ACHN (cell line): ENCODE results near the gene ARHGAP35.
"Not testable (repeated sequence)": the region's sequence is repeated elsewhere in the genome, so short reads cannot be mapped to it uniquely, and the experiment has no call there.

Experiments
- DNase-seq: peaks from one replicate; pipeline ENCODE4 v3.0.0-alpha.2; 2015
- in situ Hi-C: cut with HindIII; loops from 2 replicates; pipeline ENCODE4 v1.10.0; 2017; ENCODE audit warnings: low sequenced_read_pairs, low pct_ligation_motif_present, low pct_unique_long_range_greater_than_20kb

Gene ARHGAP35

DNA sequence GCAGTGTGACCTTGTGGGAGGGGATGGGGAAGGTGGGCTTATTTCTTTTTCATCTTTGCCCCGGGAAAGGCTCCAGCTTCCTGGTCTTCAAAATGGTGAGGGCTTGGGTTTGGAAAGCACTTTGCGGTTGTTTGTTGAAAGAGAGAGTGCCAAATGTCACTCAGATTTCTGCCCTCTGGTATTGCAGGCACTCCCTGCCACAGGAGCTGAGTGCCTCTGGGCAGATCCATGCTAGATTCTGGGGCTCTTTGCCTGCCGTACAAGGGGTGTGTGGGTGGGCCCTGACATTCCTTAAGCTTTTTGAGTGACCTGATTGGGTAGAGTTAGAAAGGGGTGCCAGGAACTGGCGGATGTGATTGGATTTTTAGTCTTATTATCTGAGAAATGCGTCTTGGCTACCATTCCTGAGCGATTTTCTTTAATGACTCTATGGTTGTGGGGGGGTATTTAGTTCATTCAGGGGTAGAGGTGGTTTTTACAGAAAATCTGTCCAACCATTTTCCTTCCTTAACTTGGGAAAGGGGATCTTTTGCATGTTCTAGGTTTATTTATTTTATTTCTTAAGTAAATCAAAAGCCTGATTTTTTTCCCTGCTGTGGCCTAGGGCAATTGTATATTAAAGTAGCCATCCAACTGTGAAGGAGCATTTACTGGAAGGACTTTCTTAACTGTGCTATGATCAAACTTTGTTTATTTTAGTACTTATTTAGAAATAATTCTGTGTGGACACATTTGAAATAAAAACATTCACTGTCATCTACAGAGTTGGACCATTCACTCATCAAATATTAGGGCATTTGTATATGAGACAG is 3.2 kb downstream of the ARHGAP35 start:
- in situ Hi-C loops = no loop called here
- DNase-seq = no peak

DNA sequence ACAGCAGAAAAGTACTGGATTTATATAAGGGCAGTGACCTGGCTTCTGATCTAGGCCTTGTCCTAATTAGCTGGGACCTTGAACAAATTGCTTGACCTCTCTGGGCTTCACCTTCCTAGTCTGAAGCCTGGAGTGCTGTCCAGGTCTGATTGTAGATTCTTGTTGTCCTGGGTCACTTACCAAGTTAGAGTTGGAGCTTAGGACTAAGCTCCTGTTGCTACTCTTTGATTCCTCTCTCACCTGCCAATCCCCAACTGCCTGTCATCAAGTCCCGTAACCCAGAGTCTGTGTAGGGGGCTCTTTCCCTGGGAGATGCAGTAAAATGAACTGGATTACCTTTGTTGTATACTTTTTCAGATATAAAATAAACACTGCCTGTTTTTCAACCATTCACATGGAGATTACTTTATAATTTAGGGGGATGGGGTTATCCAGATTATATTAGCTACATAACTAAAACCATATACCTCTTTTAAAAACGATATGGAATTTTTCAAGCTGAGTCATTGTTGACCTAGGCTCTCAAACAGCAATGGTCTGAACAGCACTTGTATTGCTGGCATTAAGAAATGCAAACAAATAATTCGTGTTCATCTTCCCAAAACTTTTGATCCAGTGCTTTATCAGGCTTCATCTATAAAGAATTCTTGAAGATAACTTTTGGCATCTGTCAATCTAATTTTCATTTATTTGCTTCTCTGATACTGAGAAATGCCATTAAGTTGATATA is 5.8 kb downstream of the ARHGAP35 start:
- DNase-seq = no peak
- in situ Hi-C loops = no loop called here

- DNase-seq = no peak
- in situ Hi-C loops = no loop called here
These were observed 6.4 kb downstream of the ARHGAP35 start for GRCh38 chr19:46867170-46867569.

DNA sequence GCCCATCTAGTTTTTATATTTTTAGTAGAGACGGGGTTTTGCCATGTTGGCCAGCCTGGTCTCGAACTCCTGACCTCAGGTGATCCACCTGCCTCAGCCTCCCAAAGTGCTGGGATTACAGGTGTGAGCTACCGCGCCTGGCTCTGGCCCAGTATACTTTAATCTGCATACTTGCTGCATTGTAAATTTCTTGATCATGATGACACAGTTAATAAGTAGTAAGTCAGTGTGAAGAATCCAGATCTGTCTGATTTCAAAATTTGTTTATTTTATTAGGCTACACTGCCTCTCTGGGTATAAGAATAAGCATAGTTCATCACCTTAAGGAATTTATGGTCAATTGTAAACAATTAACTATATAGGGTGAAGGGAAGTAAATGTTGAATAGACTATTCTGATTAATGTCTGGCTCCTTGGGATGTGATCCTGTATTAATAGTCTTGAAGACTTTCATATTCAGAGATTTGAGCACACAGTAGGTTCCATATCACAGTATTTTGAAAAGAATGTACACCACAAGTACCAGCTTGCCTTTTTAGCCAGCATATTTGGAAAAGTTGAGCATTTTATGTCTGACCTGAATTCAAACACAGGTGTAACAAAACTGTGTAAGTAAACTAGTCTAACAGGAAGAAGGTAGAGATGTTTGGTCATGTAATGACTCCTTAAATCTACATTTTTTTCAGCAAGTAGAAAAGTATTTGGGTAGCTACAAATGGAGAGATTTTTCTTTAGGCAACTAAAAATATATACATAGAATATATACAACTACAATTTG is 7.4 kb downstream of the ARHGAP35 start:
- no peak for DNase-seq
- in situ Hi-C loops = no loop called here

DNA sequence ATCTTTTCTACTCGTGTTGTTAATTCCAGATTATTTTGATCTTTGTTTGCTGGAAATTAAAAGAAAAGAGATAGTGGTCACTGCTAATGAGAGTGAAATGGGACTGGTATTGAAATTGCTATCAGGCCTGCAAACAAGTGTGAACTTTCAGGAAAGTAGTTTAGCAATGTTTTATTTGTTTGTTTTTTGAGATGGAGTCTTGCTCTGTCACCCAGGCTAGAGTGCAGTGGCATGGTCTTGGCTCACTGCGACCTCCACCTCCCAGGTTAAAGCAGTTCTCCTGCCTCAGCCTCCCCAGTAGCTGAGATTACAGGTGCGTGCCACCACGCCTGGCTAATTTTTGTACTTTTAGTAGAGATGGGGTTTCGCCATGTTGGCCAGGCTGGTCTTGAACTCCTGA is 10.4 kb downstream of the ARHGAP35 start:
- DNase-seq, in situ Hi-C loops: not testable (repeated sequence)

- no peak for DNase-seq
- in situ Hi-C loops = no loop called here
These were observed 12.2 kb downstream of the ARHGAP35 start for GRCh38 chr19:46872967-46873366.

DNA sequence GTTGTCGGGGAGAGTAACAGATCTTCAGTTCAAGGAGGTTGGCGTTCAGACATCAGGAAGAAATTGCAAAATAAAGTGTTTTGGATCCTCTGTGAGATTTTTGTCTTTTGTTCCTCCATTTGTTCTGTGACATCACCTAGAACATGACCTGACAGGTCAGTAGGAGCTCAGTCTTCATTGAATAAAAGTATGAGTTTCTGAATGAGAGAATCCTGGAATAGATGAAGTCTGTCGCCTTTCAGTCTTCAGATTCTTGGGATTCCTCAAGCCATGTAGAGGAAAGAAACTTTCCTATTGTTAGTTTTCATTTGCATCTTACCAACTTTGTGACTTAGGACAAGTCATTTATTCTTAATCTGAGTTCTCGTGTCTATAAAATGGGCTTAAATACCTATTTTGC is 14.4 kb downstream of the ARHGAP35 start:
- in situ Hi-C loops = no loop called here
- DNase-seq = no peak

GRCh38 chr19:46875657-46876056 is 14.9 kb downstream of the ARHGAP35 start:
- DNase-seq = no peak
- in situ Hi-C loops = no loop called here

DNA sequence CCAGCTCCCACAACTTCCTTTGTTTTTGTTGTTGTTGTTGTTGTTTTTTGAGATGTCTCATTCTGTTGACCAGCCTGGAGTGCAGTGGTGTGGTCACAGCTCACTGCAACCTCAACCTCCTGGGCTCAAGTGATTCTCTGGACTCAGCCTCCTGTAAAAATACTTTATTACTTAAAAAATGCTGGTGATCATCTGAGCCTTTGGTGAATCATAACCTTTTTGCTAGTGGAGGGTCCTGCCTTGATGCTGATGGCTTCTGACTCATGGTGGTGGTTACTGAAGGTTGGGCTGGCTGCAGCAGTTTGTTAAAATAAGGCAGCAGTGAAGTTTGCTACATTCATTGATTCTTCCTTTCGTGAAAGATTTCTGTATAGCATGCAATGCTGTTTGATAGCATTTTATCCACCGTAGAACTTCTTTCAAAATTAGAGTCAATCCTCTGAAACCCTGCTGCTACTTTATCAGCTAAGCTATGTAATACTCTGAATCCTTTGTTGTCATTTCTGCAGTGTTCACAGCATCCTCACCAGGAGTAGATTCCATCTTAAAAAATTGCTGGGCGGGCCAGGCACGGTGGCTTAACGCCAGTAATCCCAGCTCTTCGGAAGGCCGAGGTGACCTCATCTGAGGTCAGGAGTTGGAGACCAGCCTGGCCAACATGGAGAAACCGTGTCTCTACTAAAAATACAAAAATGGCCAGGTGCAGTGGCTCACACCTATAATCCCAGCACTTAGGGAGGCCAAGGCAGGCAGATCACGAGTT is 18.0 kb downstream of the ARHGAP35 start:
- peak; percentile 87 for DNase-seq
- in situ Hi-C loops = no loop called here

- in situ Hi-C loops = no loop called here
- no peak for DNase-seq
These were observed 19.6 kb downstream of the ARHGAP35 start for GRCh38 chr19:46880431-46880830.

DNA sequence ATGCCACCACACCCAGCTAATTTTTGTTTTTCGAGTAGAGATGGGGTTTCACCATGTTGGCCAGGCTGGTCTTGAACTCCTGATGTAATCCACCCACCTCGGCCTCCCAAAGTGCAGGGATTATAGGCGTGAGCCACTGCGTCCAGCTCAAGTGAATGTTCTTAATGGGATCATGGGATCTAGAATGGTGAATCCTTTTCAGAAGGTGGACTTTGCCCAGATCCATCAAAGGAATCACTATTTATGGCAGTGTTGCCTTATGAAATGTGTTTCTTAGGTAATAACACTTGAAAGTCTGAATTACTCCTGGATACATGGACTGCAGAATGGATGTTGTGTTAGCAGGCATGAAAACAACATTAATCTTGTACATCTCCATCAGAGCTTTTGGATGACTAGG is 20.3 kb downstream of the ARHGAP35 start:
- DNase-seq = no peak
- in situ Hi-C loops = no loop called here

DNA sequence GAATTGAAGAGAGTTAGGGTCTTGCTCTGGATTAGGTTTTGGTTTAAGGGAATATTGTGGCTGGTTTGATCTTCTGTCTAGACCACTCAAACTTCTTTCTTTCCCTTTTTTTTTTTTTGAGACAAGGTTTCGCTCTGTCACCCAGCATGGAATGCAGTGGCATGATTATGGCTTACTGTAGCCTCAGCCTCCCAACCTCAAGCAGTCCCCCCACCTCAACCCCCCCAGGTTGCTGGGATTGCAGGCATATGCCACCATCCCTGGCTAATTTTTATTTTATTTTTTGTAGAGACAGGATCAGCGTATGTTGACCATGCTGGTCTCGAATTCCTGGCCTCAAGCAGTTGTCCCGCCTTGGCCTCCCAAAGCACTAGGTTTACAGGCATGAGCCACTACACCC is 21.2 kb downstream of the ARHGAP35 start:
- no peak for DNase-seq
- in situ Hi-C loops = no loop called here

DNA sequence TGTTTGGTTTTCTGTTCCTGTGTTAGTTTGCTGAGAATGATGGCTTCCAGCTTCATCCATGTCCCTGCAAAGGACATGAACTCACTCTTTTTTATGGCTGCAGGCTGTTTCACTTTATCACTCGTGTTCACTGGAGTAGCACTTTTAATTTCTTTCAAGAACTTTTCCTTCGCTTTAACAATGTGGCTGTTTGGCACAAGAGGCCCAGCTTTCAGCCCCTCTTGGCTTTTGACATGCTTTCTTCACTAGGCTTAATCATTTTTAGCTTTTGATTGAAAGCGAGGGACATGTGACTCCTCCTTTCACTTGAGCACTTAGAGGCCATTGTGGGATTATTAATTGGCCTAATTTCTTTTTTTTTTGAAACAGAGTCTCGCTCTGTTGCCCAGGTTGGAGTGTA is 22.0 kb downstream of the ARHGAP35 start:
- not testable (repeated sequence) for DNase-seq

GRCh38 chr19:46885411-46885810 is 24.6 kb downstream of the ARHGAP35 start:
- no peak for DNase-seq
- in situ Hi-C loops = no loop called here

More for the DNA sequence above, 22.0 kb downstream of the ARHGAP35 start:
- in situ Hi-C loops = not testable (repeated sequence)

DNA sequence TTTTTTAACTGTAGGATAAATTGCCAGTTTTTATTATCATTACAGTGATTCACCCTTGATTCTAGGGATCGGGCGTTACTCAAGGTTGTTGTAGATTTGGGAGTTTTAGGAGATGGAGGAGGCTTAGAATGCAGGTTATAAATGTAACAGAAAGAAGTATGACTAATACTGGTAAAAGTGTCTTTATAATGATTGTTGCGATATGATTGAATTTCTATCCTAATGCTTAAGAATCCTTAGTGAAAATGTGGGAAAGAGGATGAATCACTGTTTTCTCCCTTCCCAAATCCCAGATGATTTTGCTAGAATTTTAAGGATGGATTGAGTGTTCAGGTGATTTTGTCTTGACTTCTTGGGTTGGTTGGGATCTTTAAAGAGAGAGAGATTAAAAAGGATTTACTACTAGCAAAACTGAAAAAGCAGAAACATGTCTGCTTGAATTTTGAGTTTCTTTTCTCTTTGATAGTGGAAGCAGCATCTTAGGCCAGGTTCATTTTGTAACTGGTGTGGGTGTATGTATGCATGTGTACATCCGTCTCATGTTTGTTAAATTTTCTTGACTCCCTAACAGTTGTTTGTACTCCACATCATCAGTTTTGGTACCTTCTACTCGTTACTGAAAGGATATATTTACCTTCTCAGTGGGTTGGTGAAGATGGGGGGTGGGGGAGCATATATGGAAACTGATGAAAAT is 25.9 kb downstream of the ARHGAP35 start:
- DNase-seq = no peak
- in situ Hi-C loops = no loop called here

DNA sequence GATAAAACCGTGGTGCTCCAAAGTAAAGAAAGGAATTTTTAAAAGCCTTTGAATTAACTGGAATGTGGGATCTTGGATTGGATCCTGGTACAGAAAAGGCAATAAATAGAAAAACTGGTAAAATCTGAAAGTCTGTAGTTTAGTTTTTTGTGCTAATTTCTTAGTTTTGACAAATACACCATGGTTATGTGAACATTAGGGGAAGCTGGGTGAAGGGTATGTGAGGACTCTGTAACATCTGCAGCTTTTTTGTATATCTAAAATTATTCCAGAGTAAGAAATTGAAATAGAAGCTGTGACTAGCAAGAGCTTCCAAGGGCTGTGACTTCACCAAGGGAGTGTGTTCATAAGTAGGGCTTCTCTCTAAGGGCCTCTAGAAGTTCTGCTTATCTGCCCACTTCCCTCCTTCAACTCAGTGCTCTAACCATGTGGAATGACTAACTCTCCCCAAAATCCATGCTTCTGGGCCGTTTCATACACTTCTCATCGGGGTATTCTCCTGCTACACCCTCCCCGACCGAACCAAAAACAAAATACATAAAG is 26.5 kb downstream of the ARHGAP35 start:
- no peak for DNase-seq
- in situ Hi-C loops = no loop called here

DNA sequence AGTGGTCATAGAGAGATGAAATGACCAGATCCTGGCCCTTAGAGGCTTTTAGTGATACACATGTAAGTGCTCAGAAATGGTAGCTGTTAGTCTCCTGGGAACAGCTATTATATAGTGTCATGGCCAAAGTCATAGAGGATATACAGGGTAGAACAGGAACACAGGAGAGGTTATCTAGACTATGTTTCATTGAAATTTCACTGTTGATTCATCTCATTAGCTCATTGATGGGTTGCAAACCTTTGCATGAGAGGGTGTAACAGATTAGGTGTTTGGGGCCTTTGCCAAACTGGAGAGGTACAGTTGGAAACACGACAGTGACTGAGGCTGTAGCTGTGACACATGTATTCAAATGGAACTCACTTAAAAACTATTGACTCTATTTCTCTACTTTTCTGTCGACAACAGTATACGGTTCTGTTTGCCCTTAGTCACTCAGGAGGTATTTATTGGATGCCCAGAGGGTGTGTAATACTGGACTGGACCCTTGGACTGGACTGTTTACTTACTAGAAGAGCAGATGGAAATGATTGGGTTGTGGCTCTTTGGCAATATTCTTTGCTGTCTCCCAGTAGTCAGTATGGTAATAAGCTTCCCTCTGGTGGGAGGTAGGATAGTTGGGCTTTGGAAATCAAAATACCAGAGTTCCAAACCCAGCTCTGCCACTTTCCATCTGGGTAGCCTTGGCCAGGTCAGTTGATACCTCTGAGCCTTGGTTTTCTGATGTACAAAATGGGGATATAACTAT is 29.8 kb downstream of the ARHGAP35 start:
- in situ Hi-C loops = no loop called here
- peak; percentile 44 for DNase-seq
